SU-DHL-6 (cell line): Measurements from ENCODE around the gene LSM8.

Experiments used
- EZH2phosphoT487 ChIP-seq: fragments of 200-600 bp; sonication (generic), shearing (Covaris generic); conservative IDR thresholded peaks from 2 replicates; pipeline ENCODE4 v1.6.1; 2018; ENCODE audit warnings: mild to moderate bottlenecking, antibody characterized with exemption, low read length, moderate library complexity, mixed read lengths
- TF ChIP-seq, protein P1 (sequence below): fragments of 200-600 bp; sonication (generic); IDR thresholded peaks from one replicate; pipeline ENCODE4 v1.5.1; 2017; ENCODE audit warnings: antibody characterized with exemption, mild to moderate bottlenecking, low read length, moderate library complexity; ENCODE audit not compliant: insufficient read depth, poor library complexity, severe bottlenecking

DNA sequence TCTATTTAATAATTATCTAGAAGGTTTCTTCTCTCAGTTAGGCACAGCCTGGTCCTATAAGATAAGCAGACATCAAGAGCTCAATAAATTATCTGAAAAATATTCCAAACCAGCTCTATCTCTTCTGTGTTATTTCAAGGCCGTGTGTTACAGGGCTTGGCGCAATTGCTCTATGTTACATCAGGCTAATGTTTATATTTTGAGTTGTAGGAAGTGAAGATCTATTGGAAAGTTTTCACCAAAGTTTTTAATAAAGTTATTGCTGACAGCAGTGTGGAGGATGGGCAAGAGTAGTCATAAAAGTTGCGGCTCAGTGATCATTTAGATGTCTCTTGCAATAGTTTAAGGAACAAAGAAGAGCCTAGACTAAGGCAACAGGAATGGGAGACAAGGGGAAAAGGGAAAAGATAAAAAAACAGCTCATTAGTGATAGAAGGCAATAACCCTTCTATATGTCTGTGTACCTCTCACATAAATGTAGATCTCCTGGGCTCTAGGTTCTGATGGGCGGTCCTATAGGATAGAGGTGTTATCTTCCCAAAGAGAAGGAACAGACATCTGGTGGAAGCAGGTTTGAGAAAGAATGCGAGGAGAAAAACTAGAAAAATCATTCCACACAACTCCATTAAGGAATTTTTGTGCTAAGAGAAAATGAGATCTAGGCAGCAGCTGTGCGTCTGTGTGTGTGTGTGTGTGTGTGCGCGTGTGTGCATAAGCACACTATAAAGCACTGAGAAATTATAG lies 34.6 kb downstream of the LSM8 start:
- TF ChIP-seq, protein P1, sequence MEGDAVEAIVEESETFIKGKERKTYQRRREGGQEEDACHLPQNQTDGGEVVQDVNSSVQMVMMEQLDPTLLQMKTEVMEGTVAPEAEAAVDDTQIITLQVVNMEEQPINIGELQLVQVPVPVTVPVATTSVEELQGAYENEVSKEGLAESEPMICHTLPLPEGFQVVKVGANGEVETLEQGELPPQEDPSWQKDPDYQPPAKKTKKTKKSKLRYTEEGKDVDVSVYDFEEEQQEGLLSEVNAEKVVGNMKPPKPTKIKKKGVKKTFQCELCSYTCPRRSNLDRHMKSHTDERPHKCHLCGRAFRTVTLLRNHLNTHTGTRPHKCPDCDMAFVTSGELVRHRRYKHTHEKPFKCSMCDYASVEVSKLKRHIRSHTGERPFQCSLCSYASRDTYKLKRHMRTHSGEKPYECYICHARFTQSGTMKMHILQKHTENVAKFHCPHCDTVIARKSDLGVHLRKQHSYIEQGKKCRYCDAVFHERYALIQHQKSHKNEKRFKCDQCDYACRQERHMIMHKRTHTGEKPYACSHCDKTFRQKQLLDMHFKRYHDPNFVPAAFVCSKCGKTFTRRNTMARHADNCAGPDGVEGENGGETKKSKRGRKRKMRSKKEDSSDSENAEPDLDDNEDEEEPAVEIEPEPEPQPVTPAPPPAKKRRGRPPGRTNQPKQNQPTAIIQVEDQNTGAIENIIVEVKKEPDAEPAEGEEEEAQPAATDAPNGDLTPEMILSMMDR = no peak
- TF ChIP-seq EZH2phosphoT487 = no peak
